SK-N-SH treated with all-trans-retinoic acid at 6 μM for 48 hours (cell line): ENCODE data around the gene EGFLAM.

Source experiments
- ATAC-seq: fragments of 200-7000 bp; cut with Tn5 transposase; 3 replicates; pipeline ENCODE4 v1.9.1; 2020; ENCODE audit warnings: mild to moderate bottlenecking, moderate library complexity
- ARNTL ChIP-seq: fragments of 450-650 bp; formaldehyde crosslinking; IDR thresholded peaks from 2 replicates; pipeline ENCODE4 v1.5.0; 2020; ENCODE audit warnings: low read depth, mild to moderate bottlenecking, moderate library complexity, borderline replicate concordance
- CREB5 ChIP-seq: fragments of 250-450 bp; sonication (Bioruptor Pico); IDR thresholded peaks from 2 replicates; pipeline ENCODE4 v1.5.1; 2020; ENCODE audit warnings: low read depth, mild to moderate bottlenecking, moderate library complexity
- CSDC2 ChIP-seq: fragments of 250-450 bp; sonication (Bioruptor Pico); IDR thresholded peaks from 2 replicates; pipeline ENCODE4 v1.5.0; 2020; ENCODE audit warnings: mild to moderate bottlenecking, moderate library complexity
- CSRNP3 ChIP-seq: fragments of 250-450 bp; sonication (Bioruptor Pico); IDR thresholded peaks from 2 replicates; pipeline ENCODE4 v1.5.1; 2021; ENCODE audit warnings: mild to moderate bottlenecking, moderate library complexity
- ESRRG ChIP-seq: fragments of 250-450 bp; sonication (Bioruptor Pico); IDR thresholded peaks from 2 replicates; pipeline ENCODE4 v1.6.1; 2021; ENCODE audit warnings: mild to moderate bottlenecking
- ISL1 ChIP-seq: fragments of 250-450 bp; sonication (Bioruptor Pico); IDR thresholded peaks from 2 replicates; pipeline ENCODE4 v2.1.2; 2022; ENCODE audit warnings: mild to moderate bottlenecking, moderate library complexity
- OSR1 ChIP-seq: fragments of 250-450 bp; sonication (Bioruptor Pico); IDR thresholded peaks from 2 replicates; pipeline ENCODE4 v1.8.0; 2022; ENCODE audit warnings: moderate library complexity, mild to moderate bottlenecking, inconsistent platforms
- PATZ1 ChIP-seq: fragments of 250-450 bp; sonication (Bioruptor Pico); IDR thresholded peaks from 2 replicates; pipeline ENCODE4 v1.8.0; 2020; ENCODE audit warnings: mild to moderate bottlenecking, moderate library complexity, borderline replicate concordance
- POU6F1 ChIP-seq: fragments of 250-450 bp; sonication (Bioruptor Pico); IDR thresholded peaks from 2 replicates; pipeline ENCODE4 v1.8.0; 2021; ENCODE audit warnings: low read depth, mild to moderate bottlenecking, moderate library complexity, borderline replicate concordance
- SNAI2 ChIP-seq: fragments of 250-450 bp; sonication (Bioruptor Pico); IDR thresholded peaks from 2 replicates; pipeline ENCODE4 v1.5.0; 2020; ENCODE audit warnings: mild to moderate bottlenecking, moderate library complexity
- TCF4 ChIP-seq: fragments of 250-450 bp; sonication (Bioruptor Pico); IDR thresholded peaks from 2 replicates; pipeline ENCODE4 v1.8.0; 2021; ENCODE audit warnings: mild to moderate bottlenecking, moderate library complexity, borderline replicate concordance
- TOX ChIP-seq: fragments of 250-450 bp; sonication (Bioruptor Pico); IDR thresholded peaks from 2 replicates; pipeline ENCODE4 v1.8.0; 2021; ENCODE audit warnings: mild to moderate bottlenecking, moderate library complexity, borderline replicate concordance
- TSHZ2 ChIP-seq: fragments of 250-450 bp; sonication (Bioruptor Pico); IDR thresholded peaks from 2 replicates; pipeline ENCODE4 v1.5.0; 2020; ENCODE audit warnings: mild to moderate bottlenecking, moderate library complexity
- ZC3H10 ChIP-seq: fragments of 250-450 bp; sonication (Bioruptor Pico); IDR thresholded peaks from 2 replicates; pipeline ENCODE4 v1.5.1; 2021; ENCODE audit warnings: mild to moderate bottlenecking, moderate library complexity
- ZFP3 ChIP-seq: fragments of 250-450 bp; sonication (Bioruptor Pico); IDR thresholded peaks from 2 replicates; pipeline ENCODE4 v1.5.0; 2020; ENCODE audit warnings: mild to moderate bottlenecking, moderate library complexity
- ZFP30 ChIP-seq: fragments of 450-650 bp; formaldehyde crosslinking; IDR thresholded peaks from 2 replicates; pipeline ENCODE4 v1.5.0; 2022; ENCODE audit warnings: mild to moderate bottlenecking, moderate library complexity
- ZNF565 ChIP-seq: fragments of 450-650 bp; formaldehyde crosslinking; conservative IDR thresholded peaks from 2 replicates; pipeline ENCODE4 v1.5.0; 2020; ENCODE audit warnings: low read depth, mild to moderate bottlenecking, moderate library complexity
- ZNF70 ChIP-seq: fragments of 450-650 bp; formaldehyde crosslinking; IDR thresholded peaks from 2 replicates; pipeline ENCODE4 v1.5.0; 2020; ENCODE audit warnings: mild to moderate bottlenecking, moderate library complexity
- ZNF8 ChIP-seq: fragments of 450-650 bp; formaldehyde crosslinking; IDR thresholded peaks from 2 replicates; pipeline ENCODE4 v1.5.0; 2020; ENCODE audit warnings: mild to moderate bottlenecking, moderate library complexity

The EGFLAM gene

GRCh38 chr5:38211354-38211710 is 47.0 kb upstream of the EGFLAM start:
- TF ChIP-seq POU6F1 (CRISPR knock-in tag), result no peak
- no peak for TF ChIP-seq ZNF565
- TF ChIP-seq CSRNP3, result no peak
- TF ChIP-seq TOX (CRISPR knock-in tag), result no peak
- TF ChIP-seq ZNF70 (CRISPR knock-in tag), result no peak
- TF ChIP-seq ARNTL (CRISPR knock-in tag), result no peak
- no peak for TF ChIP-seq ZFP3
- no peak for TF ChIP-seq TCF4
- no peak for TF ChIP-seq ZC3H10 (CRISPR knock-in tag)
- no peak for TF ChIP-seq ESRRG
- TF ChIP-seq CSDC2 (CRISPR knock-in tag), result no peak
- TF ChIP-seq ZFP30, result no peak
- TF ChIP-seq PATZ1 (CRISPR knock-in tag), result no peak
- no peak for TF ChIP-seq TSHZ2
- no peak for TF ChIP-seq SNAI2
- no peak for TF ChIP-seq ISL1 (CRISPR knock-in tag)
- TF ChIP-seq CREB5 (CRISPR knock-in tag), result no peak
- TF ChIP-seq ZNF8 (CRISPR knock-in tag), result no peak
- no peak for ATAC-seq

- ATAC-seq, result no peak
- TF ChIP-seq PATZ1 (CRISPR knock-in tag) (no peak), ZNF8 (CRISPR knock-in tag) (no peak), TCF4 (no peak), ZFP30 (no peak), ZFP3 (no peak), TSHZ2 (no peak), ESRRG (no peak), POU6F1 (CRISPR knock-in tag) (no peak), TOX (CRISPR knock-in tag) (no peak), CREB5 (CRISPR knock-in tag) (no peak), OSR1 (CRISPR knock-in tag) (no peak), ZNF70 (CRISPR knock-in tag) (no peak)
Observed at GRCh38 chr5:38212307-38212706, 46.1 kb upstream of the EGFLAM start.
